WTC11 (cell line): Measurements from ENCODE around the gene GRIN1. TPM values are rescaled to one million over a fixed set of nuclear protein-coding genes. Genes with fewer than 3 reads are reported as not detected.

Source experiments
- ATF1 ChIP-seq: sonication (generic); formaldehyde crosslinking; IDR thresholded peaks from 2 replicates; pipeline ENCODE4 v1.8.1; 2023; ENCODE audit warnings: mild to moderate bottlenecking, moderate library complexity, missing genetic modification reagents
- CREM ChIP-seq: sonication (generic); formaldehyde crosslinking; IDR thresholded peaks from 2 replicates; pipeline ENCODE4 v1.8.1; 2022; ENCODE audit warnings: mild to moderate bottlenecking, missing genetic modification reagents, moderate library complexity
- EMX1 ChIP-seq: fragments of 250-450 bp; sonication (Bioruptor Pico); IDR thresholded peaks from 2 replicates; pipeline ENCODE4 v1.8.0; 2021; ENCODE audit warnings: mild to moderate bottlenecking
- FOXK1 ChIP-seq: sonication (generic); formaldehyde crosslinking; IDR thresholded peaks from 2 replicates; pipeline ENCODE4 v1.8.0; 2022; ENCODE audit warnings: mild to moderate bottlenecking, moderate library complexity, missing genetic modification reagents
- FOXP1 ChIP-seq: sonication (generic); formaldehyde crosslinking; IDR thresholded peaks from 2 replicates; pipeline ENCODE4 v1.8.0; 2022; ENCODE audit warnings: missing genetic modification reagents, mild to moderate bottlenecking, moderate library complexity, borderline replicate concordance
- GABPB1 ChIP-seq: sonication (generic); formaldehyde crosslinking; IDR thresholded peaks from 2 replicates; pipeline ENCODE4 v1.8.1; 2023; ENCODE audit warnings: mild to moderate bottlenecking, missing genetic modification reagents
- GRHL2 ChIP-seq: fragments of 250-450 bp; sonication (Bioruptor Pico); IDR thresholded peaks from 2 replicates; pipeline ENCODE4 v1.8.0; 2022; ENCODE audit warnings: mild to moderate bottlenecking, moderate library complexity; ENCODE audit not compliant: insufficient replicate concordance, severe bottlenecking
- MYBL2 ChIP-seq: sonication (generic); formaldehyde crosslinking; IDR thresholded peaks from 2 replicates; pipeline ENCODE4 v1.8.1; 2023; ENCODE audit warnings: mild to moderate bottlenecking, moderate library complexity, missing genetic modification reagents
- NR2C2 ChIP-seq: sonication (generic); formaldehyde crosslinking; IDR thresholded peaks from 2 replicates; pipeline ENCODE4 v1.8.0; 2022; ENCODE audit warnings: mild to moderate bottlenecking, missing genetic modification reagents
- OVOL2 ChIP-seq: fragments of 250-450 bp; sonication (Bioruptor Pico); IDR thresholded peaks from 2 replicates; pipeline ENCODE4 v1.9.0; 2021; ENCODE audit warnings: mild to moderate bottlenecking, borderline replicate concordance
- SP1 ChIP-seq: sonication (generic); formaldehyde crosslinking; conservative IDR thresholded peaks from 2 replicates; pipeline ENCODE4 v1.8.1; 2022; ENCODE audit warnings: missing genetic modification reagents
- TEAD1 ChIP-seq: sonication (generic); formaldehyde crosslinking; IDR thresholded peaks from 2 replicates; pipeline ENCODE4 v1.8.0; 2022; ENCODE audit warnings: mild to moderate bottlenecking, missing genetic modification reagents
- ZBTB21 ChIP-seq: sonication (generic); formaldehyde crosslinking; IDR thresholded peaks from 2 replicates; pipeline ENCODE4 v1.8.1; 2023; ENCODE audit warnings: mild to moderate bottlenecking, missing genetic modification reagents, borderline replicate concordance
- ZNF121 ChIP-seq: sonication (generic); formaldehyde crosslinking; IDR thresholded peaks from 2 replicates; pipeline ENCODE4 v1.8.0; 2023; ENCODE audit warnings: missing genetic modification reagents
- ZNF219 ChIP-seq: sonication (generic); formaldehyde crosslinking; IDR thresholded peaks from 2 replicates; pipeline ENCODE4 v1.8.0; 2023; ENCODE audit warnings: missing genetic modification reagents, mild to moderate bottlenecking, borderline replicate concordance
- ZNF416 ChIP-seq: fragments of 250-450 bp; sonication (Bioruptor Pico); IDR thresholded peaks from 2 replicates; pipeline ENCODE4 v1.9.0; 2021; ENCODE audit warnings: mild to moderate bottlenecking, inconsistent platforms
- total RNA-seq: library from RNA; stranded (reverse); gene quantifications from 3 replicates; pipeline ENCODE4 v1.2.3, GENCODE V29; 2021
- TF ChIP-seq, protein P1 (sequence below): sonication (generic); formaldehyde crosslinking; IDR thresholded peaks from 2 replicates; pipeline ENCODE4 v1.8.0; 2022; ENCODE audit warnings: mild to moderate bottlenecking, missing genetic modification reagents
- TF ChIP-seq, protein P2 (sequence below): sonication (generic); formaldehyde crosslinking; IDR thresholded peaks from 2 replicates; pipeline ENCODE4 v1.8.1; 2022; ENCODE audit warnings: low read depth, mild to moderate bottlenecking, moderate library complexity, missing genetic modification reagents, borderline replicate concordance
- TF ChIP-seq, protein P3 (sequence below): sonication (generic); formaldehyde crosslinking; IDR thresholded peaks from 2 replicates; pipeline ENCODE4 v1.8.0; 2023; ENCODE audit warnings: missing genetic modification reagents, mild to moderate bottlenecking, borderline replicate concordance
- TF ChIP-seq, protein P4 (sequence below): sonication (generic); formaldehyde crosslinking; IDR thresholded peaks from 2 replicates; pipeline ENCODE4 v1.8.0; 2022; ENCODE audit warnings: mild to moderate bottlenecking, missing genetic modification reagents
- TF ChIP-seq, protein P5 (sequence below): sonication (generic); formaldehyde crosslinking; IDR thresholded peaks from 2 replicates; pipeline ENCODE4 v1.8.1; 2023; ENCODE audit warnings: mild to moderate bottlenecking, missing genetic modification reagents
- TF ChIP-seq, protein P6 (sequence below): sonication (generic); formaldehyde crosslinking; IDR thresholded peaks from 2 replicates; pipeline ENCODE4 v1.8.0; 2022; ENCODE audit warnings: mild to moderate bottlenecking, missing genetic modification reagents
- TF ChIP-seq, protein P7 (sequence below): sonication (generic); formaldehyde crosslinking; IDR thresholded peaks from 2 replicates; pipeline ENCODE4 v1.8.1; 2023; ENCODE audit warnings: mild to moderate bottlenecking, missing genetic modification reagents, borderline replicate concordance

The GRIN1 gene
- total RNA-seq, 1 experiment from 2014 or later = 4.1 TPM

DNA sequence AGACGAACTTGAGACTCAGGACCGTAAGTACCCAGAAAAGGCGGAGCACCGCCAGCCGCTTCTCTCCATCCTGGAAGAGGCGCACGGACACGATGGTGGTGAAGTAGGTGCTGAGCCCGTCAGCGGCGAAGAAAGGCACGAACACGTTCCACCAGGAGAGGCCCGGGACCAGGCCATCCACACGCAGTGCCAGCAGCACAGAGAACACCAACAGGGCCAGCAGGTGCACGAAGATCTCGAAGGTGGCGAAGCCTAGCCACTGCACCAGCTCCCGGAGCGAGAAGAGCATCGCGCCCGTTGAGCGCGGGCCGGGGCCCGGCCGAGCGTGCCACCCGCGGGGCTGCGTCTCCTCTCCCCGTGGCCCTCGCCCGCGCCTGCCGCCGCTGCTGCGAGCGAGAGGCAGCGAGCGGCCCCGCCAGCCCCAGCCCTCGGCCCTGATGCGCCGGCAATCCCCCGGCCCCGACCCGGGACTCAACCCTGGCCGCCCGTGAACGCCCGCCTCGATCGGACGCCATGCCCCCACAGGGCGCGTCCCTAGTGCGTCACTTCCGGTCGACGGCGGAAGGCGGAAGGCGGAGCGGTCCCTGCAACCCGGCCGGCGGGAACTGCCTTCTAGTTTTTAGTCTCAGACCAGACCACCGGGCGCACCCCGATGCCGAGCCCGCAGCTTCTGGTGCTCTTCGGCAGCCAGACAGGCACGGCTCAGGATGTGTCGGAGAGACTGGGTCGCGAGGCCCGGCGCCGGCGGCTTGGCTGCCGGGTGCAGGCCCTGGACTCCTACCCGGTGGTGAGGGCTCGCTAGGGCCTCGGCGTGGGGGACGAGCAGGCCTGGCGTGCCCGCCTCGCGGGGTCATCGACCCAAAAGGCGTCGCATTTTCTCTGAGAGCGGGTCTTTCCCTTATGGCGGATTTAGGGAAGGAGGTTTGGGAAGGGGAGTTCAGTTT, 66.4 kb downstream of the GRIN1 start, which contains the start of the genes NDOR1 and TMEM203 (continued):
- TF ChIP-seq NR2C2 (CRISPR knock-in tag) = 0 out of 2 replicates have a peak, but pooled peaks have one; percentile 8
- TF ChIP-seq, protein P1, sequence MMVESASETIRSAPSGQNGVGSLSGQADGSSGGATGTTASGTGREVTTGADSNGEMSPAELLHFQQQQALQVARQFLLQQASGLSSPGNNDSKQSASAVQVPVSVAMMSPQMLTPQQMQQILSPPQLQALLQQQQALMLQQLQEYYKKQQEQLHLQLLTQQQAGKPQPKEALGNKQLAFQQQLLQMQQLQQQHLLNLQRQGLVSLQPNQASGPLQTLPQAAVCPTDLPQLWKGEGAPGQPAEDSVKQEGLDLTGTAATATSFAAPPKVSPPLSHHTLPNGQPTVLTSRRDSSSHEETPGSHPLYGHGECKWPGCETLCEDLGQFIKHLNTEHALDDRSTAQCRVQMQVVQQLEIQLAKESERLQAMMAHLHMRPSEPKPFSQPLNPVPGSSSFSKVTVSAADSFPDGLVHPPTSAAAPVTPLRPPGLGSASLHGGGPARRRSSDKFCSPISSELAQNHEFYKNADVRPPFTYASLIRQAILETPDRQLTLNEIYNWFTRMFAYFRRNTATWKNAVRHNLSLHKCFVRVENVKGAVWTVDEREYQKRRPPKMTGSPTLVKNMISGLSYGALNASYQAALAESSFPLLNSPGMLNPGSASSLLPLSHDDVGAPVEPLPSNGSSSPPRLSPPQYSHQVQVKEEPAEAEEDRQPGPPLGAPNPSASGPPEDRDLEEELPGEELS = peak; percentile 16
- peak; percentile 79 for TF ChIP-seq FOXP1 (CRISPR knock-in tag)
- TF ChIP-seq MYBL2 (CRISPR knock-in tag) = peak; percentile 77; the same call in 1 of the 2 replicates
- TF ChIP-seq, protein P2, sequence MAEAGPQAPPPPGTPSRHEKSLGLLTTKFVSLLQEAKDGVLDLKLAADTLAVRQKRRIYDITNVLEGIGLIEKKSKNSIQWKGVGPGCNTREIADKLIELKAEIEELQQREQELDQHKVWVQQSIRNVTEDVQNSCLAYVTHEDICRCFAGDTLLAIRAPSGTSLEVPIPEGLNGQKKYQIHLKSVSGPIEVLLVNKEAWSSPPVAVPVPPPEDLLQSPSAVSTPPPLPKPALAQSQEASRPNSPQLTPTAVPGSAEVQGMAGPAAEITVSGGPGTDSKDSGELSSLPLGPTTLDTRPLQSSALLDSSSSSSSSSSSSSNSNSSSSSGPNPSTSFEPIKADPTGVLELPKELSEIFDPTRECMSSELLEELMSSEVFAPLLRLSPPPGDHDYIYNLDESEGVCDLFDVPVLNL (CRISPR knock-in tag) = peak; percentile 72
- TF ChIP-seq, protein P3, sequence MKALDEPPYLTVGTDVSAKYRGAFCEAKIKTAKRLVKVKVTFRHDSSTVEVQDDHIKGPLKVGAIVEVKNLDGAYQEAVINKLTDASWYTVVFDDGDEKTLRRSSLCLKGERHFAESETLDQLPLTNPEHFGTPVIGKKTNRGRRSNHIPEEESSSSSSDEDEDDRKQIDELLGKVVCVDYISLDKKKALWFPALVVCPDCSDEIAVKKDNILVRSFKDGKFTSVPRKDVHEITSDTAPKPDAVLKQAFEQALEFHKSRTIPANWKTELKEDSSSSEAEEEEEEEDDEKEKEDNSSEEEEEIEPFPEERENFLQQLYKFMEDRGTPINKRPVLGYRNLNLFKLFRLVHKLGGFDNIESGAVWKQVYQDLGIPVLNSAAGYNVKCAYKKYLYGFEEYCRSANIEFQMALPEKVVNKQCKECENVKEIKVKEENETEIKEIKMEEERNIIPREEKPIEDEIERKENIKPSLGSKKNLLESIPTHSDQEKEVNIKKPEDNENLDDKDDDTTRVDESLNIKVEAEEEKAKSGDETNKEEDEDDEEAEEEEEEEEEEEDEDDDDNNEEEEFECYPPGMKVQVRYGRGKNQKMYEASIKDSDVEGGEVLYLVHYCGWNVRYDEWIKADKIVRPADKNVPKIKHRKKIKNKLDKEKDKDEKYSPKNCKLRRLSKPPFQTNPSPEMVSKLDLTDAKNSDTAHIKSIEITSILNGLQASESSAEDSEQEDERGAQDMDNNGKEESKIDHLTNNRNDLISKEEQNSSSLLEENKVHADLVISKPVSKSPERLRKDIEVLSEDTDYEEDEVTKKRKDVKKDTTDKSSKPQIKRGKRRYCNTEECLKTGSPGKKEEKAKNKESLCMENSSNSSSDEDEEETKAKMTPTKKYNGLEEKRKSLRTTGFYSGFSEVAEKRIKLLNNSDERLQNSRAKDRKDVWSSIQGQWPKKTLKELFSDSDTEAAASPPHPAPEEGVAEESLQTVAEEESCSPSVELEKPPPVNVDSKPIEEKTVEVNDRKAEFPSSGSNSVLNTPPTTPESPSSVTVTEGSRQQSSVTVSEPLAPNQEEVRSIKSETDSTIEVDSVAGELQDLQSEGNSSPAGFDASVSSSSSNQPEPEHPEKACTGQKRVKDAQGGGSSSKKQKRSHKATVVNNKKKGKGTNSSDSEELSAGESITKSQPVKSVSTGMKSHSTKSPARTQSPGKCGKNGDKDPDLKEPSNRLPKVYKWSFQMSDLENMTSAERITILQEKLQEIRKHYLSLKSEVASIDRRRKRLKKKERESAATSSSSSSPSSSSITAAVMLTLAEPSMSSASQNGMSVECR = peak; percentile 82; the same call in 1 of the 2 replicates
- TF ChIP-seq ATF1 (CRISPR knock-in tag) = peak; percentile 75; the same call in 1 of the 2 replicates
- TF ChIP-seq, protein P4, sequence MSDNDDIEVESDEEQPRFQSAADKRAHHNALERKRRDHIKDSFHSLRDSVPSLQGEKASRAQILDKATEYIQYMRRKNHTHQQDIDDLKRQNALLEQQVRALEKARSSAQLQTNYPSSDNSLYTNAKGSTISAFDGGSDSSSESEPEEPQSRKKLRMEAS (CRISPR knock-in tag) = peak; percentile 70
- TF ChIP-seq OVOL2 (CRISPR knock-in tag) = no peak
- TF ChIP-seq FOXK1 = peak; percentile 96
- TF ChIP-seq ZNF219 (CRISPR knock-in tag) = no peak; the same call in 1 of the 2 replicates
- TF ChIP-seq CREM (CRISPR knock-in tag) = peak; percentile 99
- TF ChIP-seq SP1 = peak; percentile 95
- TF ChIP-seq, protein P5, sequence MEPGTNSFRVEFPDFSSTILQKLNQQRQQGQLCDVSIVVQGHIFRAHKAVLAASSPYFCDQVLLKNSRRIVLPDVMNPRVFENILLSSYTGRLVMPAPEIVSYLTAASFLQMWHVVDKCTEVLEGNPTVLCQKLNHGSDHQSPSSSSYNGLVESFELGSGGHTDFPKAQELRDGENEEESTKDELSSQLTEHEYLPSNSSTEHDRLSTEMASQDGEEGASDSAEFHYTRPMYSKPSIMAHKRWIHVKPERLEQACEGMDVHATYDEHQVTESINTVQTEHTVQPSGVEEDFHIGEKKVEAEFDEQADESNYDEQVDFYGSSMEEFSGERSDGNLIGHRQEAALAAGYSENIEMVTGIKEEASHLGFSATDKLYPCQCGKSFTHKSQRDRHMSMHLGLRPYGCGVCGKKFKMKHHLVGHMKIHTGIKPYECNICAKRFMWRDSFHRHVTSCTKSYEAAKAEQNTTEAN (CRISPR knock-in tag) = peak; percentile 83; the same call in 1 of the 2 replicates
- no peak for TF ChIP-seq GRHL2 (CRISPR knock-in tag)
- TF ChIP-seq EMX1 (CRISPR knock-in tag) = no peak
- TF ChIP-seq GABPB1 = peak; percentile 93
- no peak for TF ChIP-seq ZBTB21
- TF ChIP-seq TEAD1 (CRISPR knock-in tag) = peak; percentile 73; the same call in 1 of the 2 replicates
- no peak for TF ChIP-seq ZNF121
- TF ChIP-seq, protein P6, sequence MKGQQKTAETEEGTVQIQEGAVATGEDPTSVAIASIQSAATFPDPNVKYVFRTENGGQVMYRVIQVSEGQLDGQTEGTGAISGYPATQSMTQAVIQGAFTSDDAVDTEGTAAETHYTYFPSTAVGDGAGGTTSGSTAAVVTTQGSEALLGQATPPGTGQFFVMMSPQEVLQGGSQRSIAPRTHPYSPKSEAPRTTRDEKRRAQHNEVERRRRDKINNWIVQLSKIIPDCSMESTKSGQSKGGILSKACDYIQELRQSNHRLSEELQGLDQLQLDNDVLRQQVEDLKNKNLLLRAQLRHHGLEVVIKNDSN (CRISPR knock-in tag) = 0 out of 2 replicates have a peak, but pooled peaks have one; percentile 27
- no peak for TF ChIP-seq ZNF416
- TF ChIP-seq, protein P7, sequence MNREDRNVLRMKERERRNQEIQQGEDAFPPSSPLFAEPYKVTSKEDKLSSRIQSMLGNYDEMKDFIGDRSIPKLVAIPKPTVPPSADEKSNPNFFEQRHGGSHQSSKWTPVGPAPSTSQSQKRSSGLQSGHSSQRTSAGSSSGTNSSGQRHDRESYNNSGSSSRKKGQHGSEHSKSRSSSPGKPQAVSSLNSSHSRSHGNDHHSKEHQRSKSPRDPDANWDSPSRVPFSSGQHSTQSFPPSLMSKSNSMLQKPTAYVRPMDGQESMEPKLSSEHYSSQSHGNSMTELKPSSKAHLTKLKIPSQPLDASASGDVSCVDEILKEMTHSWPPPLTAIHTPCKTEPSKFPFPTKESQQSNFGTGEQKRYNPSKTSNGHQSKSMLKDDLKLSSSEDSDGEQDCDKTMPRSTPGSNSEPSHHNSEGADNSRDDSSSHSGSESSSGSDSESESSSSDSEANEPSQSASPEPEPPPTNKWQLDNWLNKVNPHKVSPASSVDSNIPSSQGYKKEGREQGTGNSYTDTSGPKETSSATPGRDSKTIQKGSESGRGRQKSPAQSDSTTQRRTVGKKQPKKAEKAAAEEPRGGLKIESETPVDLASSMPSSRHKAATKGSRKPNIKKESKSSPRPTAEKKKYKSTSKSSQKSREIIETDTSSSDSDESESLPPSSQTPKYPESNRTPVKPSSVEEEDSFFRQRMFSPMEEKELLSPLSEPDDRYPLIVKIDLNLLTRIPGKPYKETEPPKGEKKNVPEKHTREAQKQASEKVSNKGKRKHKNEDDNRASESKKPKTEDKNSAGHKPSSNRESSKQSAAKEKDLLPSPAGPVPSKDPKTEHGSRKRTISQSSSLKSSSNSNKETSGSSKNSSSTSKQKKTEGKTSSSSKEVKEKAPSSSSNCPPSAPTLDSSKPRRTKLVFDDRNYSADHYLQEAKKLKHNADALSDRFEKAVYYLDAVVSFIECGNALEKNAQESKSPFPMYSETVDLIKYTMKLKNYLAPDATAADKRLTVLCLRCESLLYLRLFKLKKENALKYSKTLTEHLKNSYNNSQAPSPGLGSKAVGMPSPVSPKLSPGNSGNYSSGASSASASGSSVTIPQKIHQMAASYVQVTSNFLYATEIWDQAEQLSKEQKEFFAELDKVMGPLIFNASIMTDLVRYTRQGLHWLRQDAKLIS (CRISPR knock-in tag) = no peak
